ENCODE results near the gene ZNF337.
A peak's percentile ranks its signal among the peaks of the same experiment; 100 is the strongest.

ZNF337 gene

GRCh38 chr20:25626779-25627178 lies 69.9 kb downstream of the ZNF337 start:
- Histone ChIP-seq H3K4me3 (replicated peaks; ENCODE audit: insufficient read depth, low read length) (no peak overlapping the region), H3K27me3 (ENCODE audit: insufficient read depth, poor library complexity, severe bottlenecking) (no peaks in the 10 kb centered on the region), H3K27ac (replicated peaks) (no peak overlapping the region)
- TF ChIP-seq POLR2AphosphoS5 (IDR thresholded peaks at IDR 0.05; ENCODE audit: low read depth) = no peak
- no peak for TF ChIP-seq SPI1 (IDR thresholded peaks at IDR 0.05; ENCODE audit: borderline replicate concordance, low read depth)
- no peak for TF ChIP-seq REST (IDR thresholded peaks at IDR 0.05; ENCODE audit: insufficient replicate concordance, low read depth)
- no peak for TF ChIP-seq GABPA (IDR thresholded peaks at IDR 0.05; ENCODE audit: low read depth)
- TF ChIP-seq CTCF (IDR thresholded peaks at IDR 0.05; ENCODE audit: insufficient read depth, low read length) = no peak
- no peak for DNase-seq (ENCODE audit: low read depth in 1 of 2, low spot score in 1 of 2)

- H3K27ac ChIP-seq (replicated peaks) = peak overlapping the region; percentile 78
- TF ChIP-seq POLR2AphosphoS5 (IDR thresholded peaks at IDR 0.05; ENCODE audit: low read depth) (no peak), GABPA (IDR thresholded peaks at IDR 0.05; ENCODE audit: low read depth) (no peak), CTCF (IDR thresholded peaks at IDR 0.05; ENCODE audit: insufficient read depth, low read length) (no peak), REST (IDR thresholded peaks at IDR 0.05; ENCODE audit: insufficient replicate concordance, low read depth) (no peak), SPI1 (IDR thresholded peaks at IDR 0.05; ENCODE audit: borderline replicate concordance, low read depth) (no peak)
- no peak for DNase-seq (ENCODE audit: low read depth in 1 of 2, low spot score in 1 of 2)
- H3K27me3 ChIP-seq (ENCODE audit: insufficient read depth, poor library complexity, severe bottlenecking) = no peaks in the 10 kb centered on the region
- peak overlapping the region; percentile 69 for H3K4me3 ChIP-seq (replicated peaks; ENCODE audit: insufficient read depth, low read length)
These were observed 72.1 kb downstream of the ZNF337 start for GRCh38 chr20:25624500-25624939.
